Right lung (tissue), 5 donors: ENCODE data around the gene CCDC102B. TPM values are rescaled to one million over a fixed set of nuclear protein-coding genes. Genes with fewer than 3 reads are reported as not detected.

ENCODE experiments used
- DNase-seq, 2 donors: peaks; one replicate each; pipeline ENCODE4 v3.0.0-alpha.2; 2013
- polyA plus RNA-seq, 5 donors: library from polyadenylated mRNA; unstranded; fragments of 120-200 nt; gene quantifications; one replicate each; pipeline versions ENCODE4 v1.2.1 to v1.2.3, GENCODE V29; 2013; ENCODE audit warnings: inconsistent platforms in 1 of 5, low replicate concordance in 1 of 5; ENCODE audit not compliant: insufficient read length in 5 of 5, insufficient read depth in 1 of 5

The CCDC102B gene
- polyA plus RNA-seq, 5 donors, result 9.8 to 20.7 (median 15.8) TPM

GRCh38 chr18:69082499-69082898 lies 284.6 kb downstream of the CCDC102B start:
- no peak for DNase-seq

GRCh38 chr18:69085951-69086350 lies 288.1 kb downstream of the CCDC102B start:
- DNase-seq, result no peak

- DNase-seq, result no peak
Observed at GRCh38 chr18:69088973-69089372, 291.1 kb downstream of the CCDC102B start.

GRCh38 chr18:69097349-69097748 lies 299.5 kb downstream of the CCDC102B start:
- DNase-seq, result no peak

- DNase-seq, result no peak
Observed at GRCh38 chr18:69102959-69103358, 305.1 kb downstream of the CCDC102B start.

Other genes starting within 250 kb of the CCDC102B start
- gene TMX3, start 83.0 kb upstream of the CCDC102B start, polyA plus RNA-seq, result 100 to 1,000 TPM in 2 of 5 donors, 10 to 100 TPM in 3; 54.0 to 107 (median 89.3) TPM